Measurements from ENCODE around the gene KLK4.

The KLK4 gene

DNA sequence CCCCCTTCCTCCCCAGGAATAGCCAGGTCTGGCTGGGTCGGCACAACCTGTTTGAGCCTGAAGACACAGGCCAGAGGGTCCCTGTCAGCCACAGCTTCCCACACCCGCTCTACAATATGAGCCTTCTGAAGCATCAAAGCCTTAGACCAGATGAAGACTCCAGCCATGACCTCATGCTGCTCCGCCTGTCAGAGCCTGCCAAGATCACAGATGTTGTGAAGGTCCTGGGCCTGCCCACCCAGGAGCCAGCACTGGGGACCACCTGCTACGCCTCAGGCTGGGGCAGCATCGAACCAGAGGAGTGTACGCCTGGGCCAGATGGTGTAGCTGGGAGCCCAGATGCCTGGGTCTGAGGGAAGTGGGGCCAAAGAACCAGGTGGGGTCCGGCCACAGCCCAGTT, 34.7 kb downstream of the KLK4 start:
- Histone ChIP-seq H2AFZ (ENCODE audit: low read length) (peak overlapping the region; percentile 79), H3K27ac (ENCODE audit: low read length) (no peak overlapping the region), H3K9me3 (replicated peaks; ENCODE audit: insufficient read depth, low read length) (no peaks in the 10 kb centered on the region), H3K27me3 (replicated peaks; ENCODE audit: insufficient read depth, low read length) (peaks cover 50% of the 10 kb centered on the region), H3K4me3 (ENCODE audit: low read length) (peak overlapping the region; percentile 52), H3K79me2 (ENCODE audit: low read length) (no peaks in the 10 kb centered on the region), H3K9ac (ENCODE audit: low read length) (no peak overlapping the region), H3K4me2 (ENCODE audit: low read depth, low read length) (peak overlapping the region; percentile 74; the same call in 1 of the 2 replicates), H3K4me1 (ENCODE audit: low read length) (peaks cover 6% of the 10 kb centered on the region; the same call in 1 of the 2 replicates), H3K9me2 (replicated peaks; ENCODE audit: insufficient read depth, low read length) (no peaks in the 10 kb centered on the region), H3F3A (ENCODE audit: insufficient read depth, low read length) (no peaks in the 10 kb centered on the region), H4K20me1 (ENCODE audit: insufficient read depth, low read length) (no peaks in the 10 kb centered on the region), H3K36me3 (replicated peaks; ENCODE audit: insufficient read depth, low read length) (no peaks in the 10 kb centered on the region)
- no peak for DNase-seq
- TF ChIP-seq, protein P1, sequence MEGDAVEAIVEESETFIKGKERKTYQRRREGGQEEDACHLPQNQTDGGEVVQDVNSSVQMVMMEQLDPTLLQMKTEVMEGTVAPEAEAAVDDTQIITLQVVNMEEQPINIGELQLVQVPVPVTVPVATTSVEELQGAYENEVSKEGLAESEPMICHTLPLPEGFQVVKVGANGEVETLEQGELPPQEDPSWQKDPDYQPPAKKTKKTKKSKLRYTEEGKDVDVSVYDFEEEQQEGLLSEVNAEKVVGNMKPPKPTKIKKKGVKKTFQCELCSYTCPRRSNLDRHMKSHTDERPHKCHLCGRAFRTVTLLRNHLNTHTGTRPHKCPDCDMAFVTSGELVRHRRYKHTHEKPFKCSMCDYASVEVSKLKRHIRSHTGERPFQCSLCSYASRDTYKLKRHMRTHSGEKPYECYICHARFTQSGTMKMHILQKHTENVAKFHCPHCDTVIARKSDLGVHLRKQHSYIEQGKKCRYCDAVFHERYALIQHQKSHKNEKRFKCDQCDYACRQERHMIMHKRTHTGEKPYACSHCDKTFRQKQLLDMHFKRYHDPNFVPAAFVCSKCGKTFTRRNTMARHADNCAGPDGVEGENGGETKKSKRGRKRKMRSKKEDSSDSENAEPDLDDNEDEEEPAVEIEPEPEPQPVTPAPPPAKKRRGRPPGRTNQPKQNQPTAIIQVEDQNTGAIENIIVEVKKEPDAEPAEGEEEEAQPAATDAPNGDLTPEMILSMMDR (IDR thresholded peaks at IDR 0.05; ENCODE audit: low read length), result no peak
- TF ChIP-seq EZH2 (optimal IDR thresholded peaks at IDR 0.05; ENCODE audit: low read depth, low read length) (no peak), EZH2phosphoT487 (IDR thresholded peaks at IDR 0.05; ENCODE audit: low read length) (no peak)

DNA sequence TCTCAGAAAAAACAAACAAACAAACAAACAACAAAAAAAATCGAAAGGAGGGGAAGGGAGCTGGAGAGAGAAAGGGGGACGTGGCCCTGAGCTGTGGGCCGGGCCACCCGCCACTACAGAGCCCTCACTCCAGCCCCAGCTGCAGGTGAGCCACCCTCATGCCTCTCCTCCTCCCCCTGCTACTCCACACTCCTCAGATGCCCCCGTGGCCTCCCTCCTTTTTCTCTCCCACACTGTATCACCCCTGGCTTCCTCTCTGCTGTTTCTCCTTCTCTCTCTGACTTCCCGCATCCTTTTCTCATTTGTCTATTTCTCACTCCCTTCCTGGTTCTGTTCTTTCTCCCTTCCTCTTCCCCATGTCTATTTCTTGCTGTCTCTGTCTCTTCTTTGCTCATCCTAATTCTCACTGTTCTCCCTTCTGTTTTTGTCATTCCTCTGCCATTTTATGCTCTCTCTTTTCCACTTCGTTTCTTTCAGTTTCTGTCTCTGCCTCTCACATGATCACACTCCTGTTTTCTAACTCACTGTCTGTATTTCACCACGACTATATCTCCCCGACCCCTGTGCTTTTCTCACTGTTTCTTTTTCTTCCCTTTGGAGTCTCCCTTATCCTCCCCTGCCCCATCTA, 35.3 kb downstream of the KLK4 start:
- Histone ChIP-seq H3K9ac (ENCODE audit: low read length) (peak overlapping the region; percentile 3; the same call in 1 of the 2 replicates), H3K4me1 (ENCODE audit: low read length) (peaks cover 6% of the 10 kb centered on the region; the same call in 1 of the 2 replicates), H2AFZ (ENCODE audit: low read length) (peak overlapping the region; percentile 79), H3K36me3 (replicated peaks; ENCODE audit: insufficient read depth, low read length) (no peaks in the 10 kb centered on the region), H3K4me2 (ENCODE audit: low read depth, low read length) (peak overlapping the region; percentile 74; the same call in 1 of the 2 replicates), H3K27ac (ENCODE audit: low read length) (no peak overlapping the region), H3K79me2 (ENCODE audit: low read length) (no peaks in the 10 kb centered on the region), H3K27me3 (replicated peaks; ENCODE audit: insufficient read depth, low read length) (peaks cover 53% of the 10 kb centered on the region), H3K9me2 (replicated peaks; ENCODE audit: insufficient read depth, low read length) (no peaks in the 10 kb centered on the region), H3K4me3 (ENCODE audit: low read length) (peak overlapping the region; percentile 52), H3K9me3 (replicated peaks; ENCODE audit: insufficient read depth, low read length) (no peaks in the 10 kb centered on the region), H3F3A (ENCODE audit: insufficient read depth, low read length) (no peaks in the 10 kb centered on the region), H4K20me1 (ENCODE audit: insufficient read depth, low read length) (no peaks in the 10 kb centered on the region)
- TF ChIP-seq, protein P1 (IDR thresholded peaks at IDR 0.05; ENCODE audit: low read length), result no peak
- TF ChIP-seq EZH2phosphoT487 (IDR thresholded peaks at IDR 0.05; ENCODE audit: low read length) (no peak), EZH2 (optimal IDR thresholded peaks at IDR 0.05; ENCODE audit: low read depth, low read length) (no peak)
- peak; percentile 10 for DNase-seq

DNA sequence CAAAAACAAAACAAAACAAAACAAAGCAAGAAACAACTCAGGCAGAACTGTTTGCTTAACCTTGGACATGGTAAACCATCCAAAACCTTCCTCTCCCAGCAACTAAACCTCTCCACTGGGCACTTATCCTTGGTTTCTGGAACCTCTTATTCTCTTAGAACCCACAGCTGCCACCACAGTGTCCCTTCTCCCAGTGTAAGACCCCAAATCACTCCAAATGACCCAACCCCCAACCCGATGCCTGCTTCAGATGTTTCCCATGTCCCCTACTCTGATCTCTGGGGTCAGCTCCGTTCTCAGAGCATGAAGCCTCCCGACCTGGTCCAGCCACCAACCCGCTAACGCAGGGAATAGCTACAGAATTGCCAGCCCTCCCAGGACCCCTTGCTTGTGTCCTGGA, 37.0 kb downstream of the KLK4 start:
- DNase-seq, result no peak
- Histone ChIP-seq H4K20me1 (ENCODE audit: insufficient read depth, low read length) (no peaks in the 10 kb centered on the region), H3K36me3 (replicated peaks; ENCODE audit: insufficient read depth, low read length) (no peaks in the 10 kb centered on the region), H3K9me2 (replicated peaks; ENCODE audit: insufficient read depth, low read length) (no peaks in the 10 kb centered on the region), H3K9me3 (replicated peaks; ENCODE audit: insufficient read depth, low read length) (no peaks in the 10 kb centered on the region), H2AFZ (ENCODE audit: low read length) (no peak overlapping the region), H3K9ac (ENCODE audit: low read length) (no peak overlapping the region), H3K4me3 (ENCODE audit: low read length) (no peak overlapping the region), H3K79me2 (ENCODE audit: low read length) (no peaks in the 10 kb centered on the region), H3K4me2 (ENCODE audit: low read depth, low read length) (no peak overlapping the region), H3K27ac (ENCODE audit: low read length) (no peak overlapping the region), H3K27me3 (replicated peaks; ENCODE audit: insufficient read depth, low read length) (peaks cover 65% of the 10 kb centered on the region), H3K4me1 (ENCODE audit: low read length) (peaks cover 6% of the 10 kb centered on the region; the same call in 1 of the 2 replicates), H3F3A (ENCODE audit: insufficient read depth, low read length) (no peaks in the 10 kb centered on the region)
- TF ChIP-seq EZH2phosphoT487 (IDR thresholded peaks at IDR 0.05; ENCODE audit: low read length) (no peak), EZH2 (optimal IDR thresholded peaks at IDR 0.05; ENCODE audit: low read depth, low read length) (no peak)
- TF ChIP-seq, protein P1 (IDR thresholded peaks at IDR 0.05; ENCODE audit: low read length), result no peak

All from MM.1S (cell line).